SH-SY5Y (cell line): ENCODE measurements around the gene OR2L3.

Experiments
- GATA2 ChIP-seq: IDR thresholded peaks from 2 replicates; pipeline ENCODE4 v1.6.1; 2011; ENCODE audit warnings: mild to moderate bottlenecking, low read depth, low read length
- GATA3 ChIP-seq: IDR thresholded peaks from 2 replicates; pipeline ENCODE4 v1.6.1; 2011; ENCODE audit warnings: low read depth, mild to moderate bottlenecking, low read length, moderate library complexity

- no peak for TF ChIP-seq GATA2
- no peak for TF ChIP-seq GATA3
These were observed 19.0 kb downstream of the OR2L3 start for GRCh38 chr1:248065604-248066003.
